Measurements from ENCODE around the gene ZSWIM6. TPM values are rescaled to one million over a fixed set of nuclear protein-coding genes. Genes with fewer than 3 reads are reported as not detected.

Gene ZSWIM6
- polyA plus RNA-seq, 1 of the 3 experiments (the other 2 are of a cell fraction) = 7.4 TPM

DNA sequence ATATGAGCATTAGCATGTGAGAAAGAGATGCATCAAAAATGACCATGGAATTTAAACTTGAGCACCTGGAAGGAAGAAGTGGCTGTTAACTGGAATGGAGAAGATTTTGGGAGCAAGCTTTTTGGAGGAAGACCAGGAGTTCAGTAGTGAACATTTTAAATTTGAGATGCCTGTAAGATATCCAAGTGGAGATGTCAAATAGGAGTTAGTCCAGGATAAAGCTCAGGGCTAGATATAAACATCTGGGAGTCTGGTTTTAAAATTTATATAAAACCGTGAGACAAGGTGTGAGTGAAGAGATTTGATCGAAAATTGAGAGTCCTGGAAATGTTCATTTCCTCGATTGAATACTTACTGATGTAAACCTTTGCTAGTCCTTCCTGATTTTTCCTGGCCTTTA is 217.5 kb downstream of the ZSWIM6 start (continued):
- TF ChIP-seq, protein P1, sequence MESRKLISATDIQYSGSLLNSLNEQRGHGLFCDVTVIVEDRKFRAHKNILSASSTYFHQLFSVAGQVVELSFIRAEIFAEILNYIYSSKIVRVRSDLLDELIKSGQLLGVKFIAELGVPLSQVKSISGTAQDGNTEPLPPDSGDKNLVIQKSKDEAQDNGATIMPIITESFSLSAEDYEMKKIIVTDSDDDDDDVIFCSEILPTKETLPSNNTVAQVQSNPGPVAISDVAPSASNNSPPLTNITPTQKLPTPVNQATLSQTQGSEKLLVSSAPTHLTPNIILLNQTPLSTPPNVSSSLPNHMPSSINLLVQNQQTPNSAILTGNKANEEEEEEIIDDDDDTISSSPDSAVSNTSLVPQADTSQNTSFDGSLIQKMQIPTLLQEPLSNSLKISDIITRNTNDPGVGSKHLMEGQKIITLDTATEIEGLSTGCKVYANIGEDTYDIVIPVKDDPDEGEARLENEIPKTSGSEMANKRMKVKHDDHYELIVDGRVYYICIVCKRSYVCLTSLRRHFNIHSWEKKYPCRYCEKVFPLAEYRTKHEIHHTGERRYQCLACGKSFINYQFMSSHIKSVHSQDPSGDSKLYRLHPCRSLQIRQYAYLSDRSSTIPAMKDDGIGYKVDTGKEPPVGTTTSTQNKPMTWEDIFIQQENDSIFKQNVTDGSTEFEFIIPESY (IDR thresholded peaks at IDR 0.05; ENCODE audit: borderline replicate concordance, low read depth) = no peak
- TF ChIP-seq, protein P2, sequence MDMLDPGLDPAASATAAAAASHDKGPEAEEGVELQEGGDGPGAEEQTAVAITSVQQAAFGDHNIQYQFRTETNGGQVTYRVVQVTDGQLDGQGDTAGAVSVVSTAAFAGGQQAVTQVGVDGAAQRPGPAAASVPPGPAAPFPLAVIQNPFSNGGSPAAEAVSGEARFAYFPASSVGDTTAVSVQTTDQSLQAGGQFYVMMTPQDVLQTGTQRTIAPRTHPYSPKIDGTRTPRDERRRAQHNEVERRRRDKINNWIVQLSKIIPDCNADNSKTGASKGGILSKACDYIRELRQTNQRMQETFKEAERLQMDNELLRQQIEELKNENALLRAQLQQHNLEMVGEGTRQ (IDR thresholded peaks at IDR 0.05; ENCODE audit: borderline replicate concordance, low read depth, low read length) = no peak
- TF ChIP-seq NRF1 (IDR thresholded peaks at IDR 0.05; ENCODE audit: low read depth, low read length) = no peak
- no peak for TF ChIP-seq POLR2AphosphoS5 (IDR thresholded peaks at IDR 0.05; ENCODE audit: low read depth, low read length)
- TF ChIP-seq, protein P3, sequence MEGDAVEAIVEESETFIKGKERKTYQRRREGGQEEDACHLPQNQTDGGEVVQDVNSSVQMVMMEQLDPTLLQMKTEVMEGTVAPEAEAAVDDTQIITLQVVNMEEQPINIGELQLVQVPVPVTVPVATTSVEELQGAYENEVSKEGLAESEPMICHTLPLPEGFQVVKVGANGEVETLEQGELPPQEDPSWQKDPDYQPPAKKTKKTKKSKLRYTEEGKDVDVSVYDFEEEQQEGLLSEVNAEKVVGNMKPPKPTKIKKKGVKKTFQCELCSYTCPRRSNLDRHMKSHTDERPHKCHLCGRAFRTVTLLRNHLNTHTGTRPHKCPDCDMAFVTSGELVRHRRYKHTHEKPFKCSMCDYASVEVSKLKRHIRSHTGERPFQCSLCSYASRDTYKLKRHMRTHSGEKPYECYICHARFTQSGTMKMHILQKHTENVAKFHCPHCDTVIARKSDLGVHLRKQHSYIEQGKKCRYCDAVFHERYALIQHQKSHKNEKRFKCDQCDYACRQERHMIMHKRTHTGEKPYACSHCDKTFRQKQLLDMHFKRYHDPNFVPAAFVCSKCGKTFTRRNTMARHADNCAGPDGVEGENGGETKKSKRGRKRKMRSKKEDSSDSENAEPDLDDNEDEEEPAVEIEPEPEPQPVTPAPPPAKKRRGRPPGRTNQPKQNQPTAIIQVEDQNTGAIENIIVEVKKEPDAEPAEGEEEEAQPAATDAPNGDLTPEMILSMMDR (IDR thresholded peaks at IDR 0.05) = no peak
- TF ChIP-seq, protein P4, sequence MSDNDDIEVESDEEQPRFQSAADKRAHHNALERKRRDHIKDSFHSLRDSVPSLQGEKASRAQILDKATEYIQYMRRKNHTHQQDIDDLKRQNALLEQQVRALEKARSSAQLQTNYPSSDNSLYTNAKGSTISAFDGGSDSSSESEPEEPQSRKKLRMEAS (IDR thresholded peaks at IDR 0.05; ENCODE audit: low read depth) = no peak
- no peak for TF ChIP-seq MXI1 (IDR thresholded peaks at IDR 0.05; ENCODE audit: low read depth, low read length)
- TF ChIP-seq YY1 (IDR thresholded peaks at IDR 0.05; ENCODE audit: low read depth) = no peak
- TF ChIP-seq GATA2 (CRISPR knock-in tag; IDR thresholded peaks at IDR 0.05) = no peak

DNA sequence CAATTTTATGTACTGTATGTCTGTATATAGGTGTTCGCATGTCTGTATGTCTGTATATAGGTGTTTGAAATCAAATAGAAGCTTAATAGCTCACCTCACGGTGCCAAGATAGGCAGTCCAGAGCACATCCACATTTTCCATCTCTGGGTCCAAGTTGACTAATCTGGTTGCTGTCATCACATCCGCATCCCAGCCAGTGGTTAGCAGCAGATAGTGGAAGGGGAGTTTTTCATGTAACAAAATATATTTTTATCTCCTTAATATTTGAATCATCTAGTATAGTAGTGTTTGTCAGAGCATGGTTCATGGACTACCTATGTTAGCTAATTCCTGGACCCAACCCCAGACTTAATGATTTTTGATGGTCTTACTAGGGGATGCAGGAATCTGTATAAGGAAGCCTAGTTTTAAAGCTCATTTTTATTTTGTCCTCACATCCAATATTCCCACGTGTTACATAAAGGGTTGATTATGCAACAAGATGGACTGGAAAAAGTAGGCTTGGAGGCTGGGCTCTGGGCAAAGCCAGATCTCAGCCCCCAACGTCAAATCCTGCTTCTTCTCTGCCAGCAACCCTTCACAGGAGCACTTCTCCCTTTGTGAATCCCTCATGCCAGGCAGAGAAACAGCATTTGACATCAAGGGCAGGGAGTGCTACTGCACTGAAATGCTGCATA is 219.7 kb downstream of the ZSWIM6 start:
- CTCF ChIA-PET = no interaction called here
- TF ChIP-seq SMC3 (IDR thresholded peaks at IDR 0.05; ENCODE audit: low read depth, low read length) (no peak), FOXM1 (IDR thresholded peaks at IDR 0.05; ENCODE audit: low read depth) (no peak), RXRA (IDR thresholded peaks at IDR 0.05; ENCODE audit: borderline replicate concordance, low read depth) (no peak)
- Histone ChIP-seq H3K9me3 (no peaks in the 10 kb centered on the region), H3K4me1 (ENCODE audit: control insufficient read depth in 1 of 2, insufficient read depth in 2 of 2, low read depth in 1 of 2, low read length in 1 of 2) (no peaks in the 10 kb centered on the region; a peak in 1 of 4 replicates), H3K4me3 (ENCODE audit: low read depth in 2 of 2, low read length in 1 of 2) (no peak overlapping the region), H4K20me1 (ENCODE audit: insufficient read depth) (no peaks in the 10 kb centered on the region), H3K79me2 (ENCODE audit: insufficient read depth) (no peaks in the 10 kb centered on the region), H3K4me2 (no peak overlapping the region), H3K9me2 (no peaks in the 10 kb centered on the region), H3K27ac (ENCODE audit: low read depth in 2 of 2, low read length in 1 of 2) (no peak overlapping the region), H3F3A (replicated peaks; ENCODE audit: insufficient read depth) (no peaks in the 10 kb centered on the region), H3K27me3 (ENCODE audit: insufficient read depth) (no peaks in the 10 kb centered on the region), H3K9ac (no peak overlapping the region), H2AFZ (ENCODE audit: low read depth) (no peak overlapping the region), H3K36me3 (replicated peaks in 1 of 2; ENCODE audit: control insufficient read depth in 1 of 2, insufficient read depth in 2 of 2, low read length in 1 of 2) (peaks cover 5 to 8% of the 10 kb centered on the region in 2 experiments)
- no peak for DNase-seq
- POLR2A ChIA-PET = no interaction called here
- 80% methylated on average over 5 of the region's 5 CpGs for WGBS (ENCODE audit: low lambda C conversion rate)

All from SK-N-SH (cell line).